Measurements from ENCODE around the gene PTPN7.
"Not testable (repeated sequence)": the region's sequence is repeated elsewhere in the genome, so short reads cannot be mapped to it uniquely, and the experiment has no call there.

The PTPN7 gene

DNA sequence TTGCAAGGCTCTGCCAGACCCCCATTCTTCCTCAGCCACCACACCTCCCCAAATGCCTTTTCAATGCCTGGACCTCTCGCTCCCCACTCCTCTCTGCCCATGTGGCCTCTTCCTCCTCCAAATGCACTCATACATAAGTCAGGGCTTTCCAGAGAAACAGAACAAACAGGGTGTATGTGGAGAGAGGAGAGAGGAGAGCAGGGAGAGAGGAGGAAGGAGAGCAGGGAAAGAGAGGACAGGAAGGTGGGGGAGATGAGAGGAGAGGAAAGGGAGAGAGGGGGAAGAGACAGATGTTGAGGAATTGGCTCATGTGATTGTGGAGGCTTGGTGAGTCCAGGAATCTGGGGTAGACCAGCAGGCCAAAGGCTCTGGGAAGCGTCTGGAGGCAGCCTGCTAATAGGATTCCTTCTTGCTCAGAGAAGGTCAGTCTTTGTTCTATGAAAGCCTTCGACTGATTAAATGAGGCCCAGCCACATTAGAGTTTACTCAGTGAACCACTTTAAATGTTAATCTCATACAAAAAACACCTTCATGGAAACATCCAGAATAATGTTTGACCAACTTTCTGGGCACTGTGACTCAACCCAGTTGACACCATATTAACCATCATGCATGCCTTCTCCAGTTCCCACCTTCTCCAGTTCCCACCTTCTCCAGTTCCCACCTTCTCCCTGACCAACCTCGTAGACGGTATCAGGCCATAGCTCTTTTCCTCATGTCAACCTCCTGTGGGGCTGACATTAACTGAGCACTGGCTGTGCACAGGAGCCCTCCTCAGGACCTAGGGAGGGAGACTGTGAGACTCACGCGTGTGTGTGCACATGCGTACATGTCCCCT is 21.9 kb upstream of the PTPN7 start:
- DNase-seq (ENCODE audit: low read depth): no peak
- TF ChIP-seq, protein P1, sequence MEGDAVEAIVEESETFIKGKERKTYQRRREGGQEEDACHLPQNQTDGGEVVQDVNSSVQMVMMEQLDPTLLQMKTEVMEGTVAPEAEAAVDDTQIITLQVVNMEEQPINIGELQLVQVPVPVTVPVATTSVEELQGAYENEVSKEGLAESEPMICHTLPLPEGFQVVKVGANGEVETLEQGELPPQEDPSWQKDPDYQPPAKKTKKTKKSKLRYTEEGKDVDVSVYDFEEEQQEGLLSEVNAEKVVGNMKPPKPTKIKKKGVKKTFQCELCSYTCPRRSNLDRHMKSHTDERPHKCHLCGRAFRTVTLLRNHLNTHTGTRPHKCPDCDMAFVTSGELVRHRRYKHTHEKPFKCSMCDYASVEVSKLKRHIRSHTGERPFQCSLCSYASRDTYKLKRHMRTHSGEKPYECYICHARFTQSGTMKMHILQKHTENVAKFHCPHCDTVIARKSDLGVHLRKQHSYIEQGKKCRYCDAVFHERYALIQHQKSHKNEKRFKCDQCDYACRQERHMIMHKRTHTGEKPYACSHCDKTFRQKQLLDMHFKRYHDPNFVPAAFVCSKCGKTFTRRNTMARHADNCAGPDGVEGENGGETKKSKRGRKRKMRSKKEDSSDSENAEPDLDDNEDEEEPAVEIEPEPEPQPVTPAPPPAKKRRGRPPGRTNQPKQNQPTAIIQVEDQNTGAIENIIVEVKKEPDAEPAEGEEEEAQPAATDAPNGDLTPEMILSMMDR (conservative IDR thresholded peaks at IDR 0.05; ENCODE audit: low read length): no peak
- no peak overlapping the region for H3K4me3 ChIP-seq (ENCODE audit: low read length)

DNA sequence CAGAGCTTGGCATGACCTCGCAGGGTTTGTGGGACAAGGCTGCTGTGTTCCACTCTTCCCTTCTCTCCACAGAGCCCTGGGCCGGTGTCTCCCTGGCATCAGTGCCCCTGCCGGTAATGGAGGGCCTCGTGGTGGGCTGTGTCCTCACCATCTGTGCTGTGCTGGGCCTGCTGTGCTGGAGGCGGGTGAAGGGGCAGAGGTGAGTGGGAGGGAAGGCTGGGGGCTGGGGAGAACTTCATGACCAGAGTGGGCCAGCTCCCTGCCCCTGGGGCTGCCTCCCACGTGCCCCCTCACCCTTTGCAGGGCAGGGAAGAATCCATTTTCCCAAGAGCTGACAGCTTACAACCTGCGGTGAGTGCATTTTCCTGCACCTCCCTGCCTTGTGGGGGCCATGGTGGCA is 21.2 kb upstream of the PTPN7 start:
- TF ChIP-seq, protein P1 (conservative IDR thresholded peaks at IDR 0.05; ENCODE audit: low read length): no peak
- H3K4me3 ChIP-seq (ENCODE audit: low read length): no peak overlapping the region
- no peak for DNase-seq (ENCODE audit: low read depth)

DNA sequence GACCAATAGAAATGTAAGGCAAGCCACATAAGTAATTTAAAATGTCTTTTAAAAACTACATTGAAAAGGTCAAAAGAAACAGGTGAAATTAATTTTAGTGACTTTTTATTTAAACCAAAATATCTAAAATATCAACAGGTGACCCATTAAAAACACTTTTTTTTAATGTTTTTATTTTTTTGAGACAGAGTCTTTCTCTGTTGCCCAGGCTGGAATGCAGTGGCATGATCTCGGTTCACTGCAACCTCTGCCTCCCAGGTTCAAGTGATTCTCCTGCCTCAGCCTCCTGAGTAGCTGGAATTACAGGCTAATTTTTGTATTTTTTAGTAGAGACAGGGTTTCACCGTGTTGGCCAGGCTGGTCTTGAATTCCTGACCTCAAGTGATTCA is 20.3 kb upstream of the PTPN7 start:
- not testable (repeated sequence) for H3K4me3 ChIP-seq (ENCODE audit: low read length); DNase-seq (ENCODE audit: low read depth)

DNA sequence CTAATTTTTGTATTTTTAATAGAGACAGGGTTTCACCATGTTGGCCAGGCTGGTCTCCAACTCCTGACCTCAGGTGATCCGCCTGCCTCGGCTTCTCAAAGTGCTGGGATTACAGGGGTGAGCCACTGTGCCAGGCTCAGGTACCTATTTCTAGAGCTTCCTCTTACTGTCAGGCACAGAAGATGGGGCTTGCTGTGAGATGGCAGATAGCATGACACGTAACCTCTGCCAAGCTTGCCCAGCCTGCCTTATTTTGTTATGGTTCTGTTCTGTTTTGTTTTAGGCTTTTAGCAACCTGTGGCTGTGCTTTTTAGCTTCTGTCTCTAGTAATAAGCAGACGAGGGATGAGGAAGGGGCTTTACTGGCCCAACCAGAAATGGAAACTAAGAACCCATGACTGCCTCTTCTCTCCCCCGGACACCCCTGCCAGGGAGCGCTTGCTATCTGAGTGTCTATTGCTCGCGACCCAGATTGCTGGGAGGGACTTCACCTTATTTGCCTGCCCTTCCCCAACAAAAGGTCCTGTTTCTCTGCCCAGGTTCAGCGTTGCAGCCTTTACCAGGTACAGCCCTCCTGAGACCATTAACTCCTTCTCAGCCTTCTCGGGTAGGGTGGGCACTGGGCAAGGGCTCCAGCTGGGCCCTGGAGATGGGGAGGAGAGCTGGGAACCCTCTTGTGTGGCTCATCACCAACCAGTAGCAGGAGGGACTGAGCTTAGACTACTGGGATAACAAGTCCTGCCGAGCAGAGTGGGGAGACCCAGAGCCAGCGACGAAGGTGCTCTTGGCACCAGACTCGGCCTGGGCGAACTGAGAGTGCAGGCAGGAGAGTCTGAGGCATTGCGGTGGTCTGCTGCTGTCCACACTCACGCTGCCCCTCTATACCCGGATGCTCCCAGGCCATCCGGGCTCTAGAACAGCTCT is 19.7 kb upstream of the PTPN7 start:
- DNase-seq (ENCODE audit: low read depth): no peak
- TF ChIP-seq, protein P1 (conservative IDR thresholded peaks at IDR 0.05; ENCODE audit: low read length): no peak
- H3K4me3 ChIP-seq (ENCODE audit: low read length): no peak overlapping the region

DNA sequence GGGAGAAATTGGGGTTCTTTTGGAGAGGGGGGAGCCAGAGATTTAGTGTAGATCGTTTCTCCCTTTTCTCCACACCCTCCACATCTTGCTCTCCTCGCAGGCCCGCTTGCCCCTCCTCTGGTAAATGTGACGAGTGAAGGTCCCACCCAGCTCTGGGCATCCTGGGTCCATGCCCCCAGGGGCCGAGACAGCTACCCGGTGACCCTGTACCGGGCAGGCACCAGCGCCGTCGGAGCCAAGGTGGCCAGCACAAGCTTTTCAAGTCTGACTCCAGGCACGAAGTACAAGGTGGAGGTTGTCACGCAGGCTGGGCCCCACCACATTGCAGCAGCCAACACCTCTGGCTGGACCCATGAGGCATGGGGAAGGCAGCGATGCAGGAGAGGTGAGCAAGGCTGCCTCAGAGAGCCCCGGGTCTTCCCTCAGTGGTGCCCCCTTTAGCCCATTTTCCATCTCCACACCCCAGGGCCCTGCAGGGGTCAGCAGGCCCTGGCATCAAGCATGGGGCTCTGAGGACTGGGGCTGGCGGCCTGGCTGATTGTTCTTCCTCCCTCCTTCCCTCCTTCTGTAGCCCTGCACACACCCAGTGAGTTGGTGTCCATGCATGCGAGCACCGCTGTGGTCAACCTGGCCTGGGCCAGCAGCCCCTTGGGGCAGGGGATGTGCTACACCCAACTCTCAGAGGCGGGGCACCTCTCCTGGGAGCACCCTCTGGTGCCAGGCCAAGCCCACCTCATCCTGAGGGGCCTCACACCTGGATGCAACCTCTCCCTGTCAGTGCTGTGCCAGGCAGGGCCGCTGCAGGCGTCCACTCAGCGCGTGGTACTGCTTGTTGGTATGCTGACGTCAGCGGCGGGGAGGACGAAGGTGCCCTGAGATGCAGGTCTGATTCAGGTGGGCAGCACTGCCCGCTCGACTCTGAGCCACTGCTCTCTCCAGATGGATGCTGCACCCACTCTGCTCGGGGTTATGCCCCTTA is 16.8 kb upstream of the PTPN7 start:
- TF ChIP-seq, protein P1 (conservative IDR thresholded peaks at IDR 0.05; ENCODE audit: low read length): no peak
- no peak overlapping the region for H3K4me3 ChIP-seq (ENCODE audit: low read length)
- no peak for DNase-seq (ENCODE audit: low read depth)

DNA sequence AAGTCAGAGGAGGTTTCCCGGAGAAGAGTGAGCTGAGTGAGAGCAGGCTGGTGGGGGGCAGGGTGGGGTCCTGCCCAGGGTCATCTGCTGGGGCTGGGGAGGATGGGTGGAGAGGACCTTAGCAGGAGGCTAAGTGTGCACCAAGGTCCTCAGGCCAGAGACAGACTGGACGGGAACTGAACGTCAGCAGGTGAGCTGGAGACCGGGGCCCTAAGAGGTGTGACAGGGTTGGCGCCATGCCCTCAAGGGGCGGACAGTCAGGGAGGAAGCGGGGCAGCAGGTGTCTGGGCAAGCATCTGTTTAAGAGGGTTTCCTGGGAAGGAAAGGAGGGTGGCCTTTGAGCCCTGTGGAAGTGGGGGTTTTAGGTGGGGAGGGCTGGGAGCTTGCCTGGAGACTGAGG is 13.6 kb upstream of the PTPN7 start:
- H3K4me3 ChIP-seq (ENCODE audit: low read length): no peak overlapping the region
- TF ChIP-seq, protein P1 (conservative IDR thresholded peaks at IDR 0.05; ENCODE audit: low read length): no peak
- no peak for DNase-seq (ENCODE audit: low read depth)

DNA sequence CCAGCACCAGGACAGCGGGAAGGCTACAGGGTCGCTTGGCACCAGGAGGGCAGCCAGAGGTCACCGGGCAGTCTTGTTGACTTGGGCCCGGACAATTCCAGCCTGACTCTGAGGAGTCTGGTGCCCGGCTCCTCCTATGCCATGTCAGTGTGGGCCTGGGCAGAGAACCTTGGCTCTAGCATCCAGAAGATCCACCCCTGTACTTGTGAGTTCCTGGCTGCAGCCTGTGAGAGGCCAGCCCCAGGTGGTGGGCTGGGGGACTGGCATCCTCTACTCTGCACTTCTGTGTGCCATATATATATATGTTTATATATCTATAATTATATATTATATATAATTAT is 11.6 kb upstream of the PTPN7 start:
- TF ChIP-seq, protein P1 (conservative IDR thresholded peaks at IDR 0.05; ENCODE audit: low read length): no peak
- DNase-seq (ENCODE audit: low read depth): no peak
- H3K4me3 ChIP-seq (ENCODE audit: low read length): no peak overlapping the region
